ENCODE data around the gene DHX58.

- TF ChIP-seq POLR2A (IDR thresholded peaks at IDR 0.05) (no peak), CTCF (IDR thresholded peaks at IDR 0.05 in 8 of 11, conservative IDR thresholded peaks at IDR 0.05 in 3 of 11) (no peak), POLR2AphosphoS5 (IDR thresholded peaks at IDR 0.05) (no peak)
Measured at GRCh38 chr17:42160531-42160910, 48.0 kb upstream of the DHX58 start.

All from spleen (tissue), 7 donors.